Measurements from ENCODE around the gene AMIGO3. TPM values are rescaled to one million over a fixed set of nuclear protein-coding genes. Genes with fewer than 3 reads are reported as not detected.

AMIGO3 gene
- total and polyA plus RNA-seq, 2 donors (not counting 1 experiment from before 2014, with no cell fraction given) = 11.1 TPM; not detected in 1

- Histone ChIP-seq H3K9ac (ENCODE audit: low read length) (no peak overlapping the region), H3K27ac (ENCODE audit: low read length in 2 of 2) (no peak overlapping the region), H3K9me3 (ENCODE audit: control extremely low read depth in 1 of 3, control insufficient read depth in 2 of 3, insufficient read depth in 1 of 3, low read length in 2 of 3) (peaks cover 0 to 5% (median 0%) of the 10 kb centered on the region in 3 donors), H4K20me1 (ENCODE audit: control insufficient read depth, insufficient read depth, low read length, poor library complexity, severe bottlenecking) (peaks cover 4% of the 10 kb centered on the region), H2AFZ (ENCODE audit: insufficient read depth, low read depth, low read length, poor library complexity, severe bottlenecking) (no peak overlapping the region), H3K4me3 (ENCODE audit: control extremely low read depth in 1 of 5, extremely low read depth in 1 of 5, insufficient read depth in 1 of 5, low read depth in 2 of 5, low read length in 4 of 5) (no peak overlapping the region), H3K4me2 (replicated peaks; ENCODE audit: low read depth, low read length, poor library complexity, severe bottlenecking) (no peak overlapping the region), H3K4me1 (ENCODE audit: control insufficient read depth in 2 of 2, insufficient read depth in 2 of 2, low read length in 2 of 2) (peaks cover 13 to 18% of the 10 kb centered on the region in 2 donors), H3K36me3 (replicated peaks in 1 of 2; ENCODE audit: control extremely low read depth in 1 of 2, control insufficient read depth in 1 of 2, extremely low read depth in 1 of 2, insufficient read depth in 2 of 2, low read length in 1 of 2) (peaks cover 0 to 8% of the 10 kb centered on the region in 2 experiments), H3K27me3 (replicated peaks in 1 of 4; ENCODE audit: control extremely low read depth in 1 of 4, control insufficient read depth in 3 of 4, insufficient read depth in 4 of 4, low read length in 3 of 4) (no peaks in the 10 kb centered on the region), H3K79me2 (ENCODE audit: control insufficient read depth, insufficient read depth, low read length) (peaks cover 20% of the 10 kb centered on the region)
- Mint-ChIP-seq H3K27me3 (peaks cover 3% of the 10 kb centered on the region), H3K9me3 (ENCODE audit: insufficient read depth) (no peaks in the 10 kb centered on the region), H3K4me1 (peaks cover 30% of the 10 kb centered on the region), H3K27ac (peak overlapping the region; percentile 76), H3K4me3 (peak overlapping the region; percentile 84)
- TF ChIP-seq EZH2 (IDR thresholded peaks at IDR 0.05; ENCODE audit: borderline replicate concordance, insufficient read depth, low read depth, low read length, poor library complexity, severe bottlenecking) = no peak
- TF ChIP-seq CTCF (IDR thresholded peaks at IDR 0.05) = peak; percentile 81
- POLR2A ChIA-PET = no interaction called here
- DNase-seq = peak; percentile 71
- 44% methylated on average over 9 of the region's 11 CpGs for WGBS (ENCODE audit: insufficient coverage)
- CTCF ChIA-PET = interaction anchor here (0.7 to 5.0 kb wide), 18 partner anchors 8 to 1271 kb away, joined by 3 to 161 read pairs (median 3); partner anchors contain the start of genes BSN and USP4
- ATAC-seq (ENCODE audit: low read depth) = no peak
- intact Hi-C loops (cut with micrococcal nuclease) = loop anchor here (2.0 to 5.0 kb wide), 4 partner anchors 257 to 566 kb away; partner anchors contain the start of genes GNAI2, MON1A, RHOA and TCTA
These were observed 47.9 kb downstream of the AMIGO3 start for GRCh38 chr3:49671291-49672288.

Measured in B cell (primary cell).